GM12878 (cell line): ENCODE measurements around the gene UBE3D. TPM values are rescaled to one million over a fixed set of nuclear protein-coding genes. Genes with fewer than 3 reads are reported as not detected.

Source experiments
- ATAC-seq: fragments of 200-7000 bp; cut with Tn5 transposase; 3 replicates; pipeline ENCODE4 v1.9.1; 2020; ENCODE audit warnings: mild to moderate bottlenecking, moderate library complexity
- BruUV-seq: library from RNA; stranded (reverse); fragments of 400-500 nt; replicated peaks from 2 replicates; lab custom pipeline; 2021; lab: Mats Ljungman, UMichigan
- CTCF ChIA-PET: fragments of 300-600 bp; sonication (Branson Sonifier 250); formaldehyde crosslinking; extraction: SDS; loops from one replicate; lab custom pipeline; 2021; ENCODE audit warnings: inconsistent platforms; lab: Yijun Ruan, JAX
- POLR2A ChIA-PET: fragments of 350-600 bp; formaldehyde crosslinking; extraction: SDS; loops from one replicate; lab custom pipeline; 2021; ENCODE audit warnings: inconsistent platforms; lab: Charles Lee
- RAD21 ChIA-PET: fragments of 300-600 bp; sonication (Branson Sonifier 250); formaldehyde crosslinking; loops from one replicate; lab custom pipeline; 2023; ENCODE audit warnings: antibody characterized with exemption; ENCODE audit not compliant: unreplicated experiment; lab: Charles Lee
- SMC1A ChIA-PET: fragments of 300-600 bp; sonication (Branson Sonifier 250); formaldehyde crosslinking; loops from one replicate; lab custom pipeline; 2023; ENCODE audit not compliant: unreplicated experiment, uncharacterized antibody; lab: Charles Lee
- DNase-seq: peaks from one replicate; pipeline ENCODE4 v3.0.0-alpha.2; 2011; ENCODE audit warnings: low read depth, low spot score
- FAIRE-seq: peaks from 3 replicates; lab custom pipeline; 2011; peaks lifted over from hg19 to GRCh38; lab: Jason Lieb, UNC
- H2AFZ ChIP-seq: 2 replicates; pipeline ENCODE4 v1.6.0; 2011; ENCODE audit warnings: low read depth, low read length, control low read depth; ENCODE audit not compliant: control insufficient read depth
- H3K27ac ChIP-seq: 2 replicates; pipeline ENCODE4 v1.5.1; 2011; ENCODE audit warnings: control low read depth; ENCODE audit not compliant: control insufficient read depth, insufficient read depth
- H3K27me3 ChIP-seq, 2 experiments: replicated peaks in 1 of 2; 2 replicates each; pipeline versions ENCODE4 v1.6.0 to v1.6.1; 2011; ENCODE audit warnings: low read length in 1 of 2; ENCODE audit not compliant: control insufficient read depth in 2 of 2, insufficient read depth in 2 of 2
- H3K36me3 ChIP-seq, 2 experiments: 2 replicates each; pipeline ENCODE4 v1.5.1; 2011; ENCODE audit warnings: low read length in 1 of 2; ENCODE audit not compliant: control insufficient read depth in 2 of 2, insufficient read depth in 2 of 2
- H3K4me1 ChIP-seq: 2 replicates; pipeline ENCODE4 v1.6.1; 2011; ENCODE audit warnings: mild to moderate bottlenecking, low read length, moderate library complexity, mixed read lengths; ENCODE audit not compliant: control insufficient read depth, insufficient read depth
- H3K4me2 ChIP-seq: 2 replicates; pipeline ENCODE4 v1.6.0; 2011; ENCODE audit warnings: control low read depth; ENCODE audit not compliant: control insufficient read depth, insufficient read depth
- H3K4me3 ChIP-seq: fragments of 200-600 bp; sonication (generic); 2 replicates; pipeline ENCODE4 v1.5.1; 2016
- H3K79me2 ChIP-seq: 2 replicates; pipeline ENCODE4 v1.6.0; 2011; ENCODE audit warnings: low read length; ENCODE audit not compliant: control insufficient read depth, insufficient read depth
- H3K9ac ChIP-seq: 2 replicates; pipeline ENCODE4 v1.8.0; 2011; ENCODE audit warnings: low read length, control low read depth, mixed read lengths; ENCODE audit not compliant: control insufficient read depth, insufficient read depth
- H3K9me3 ChIP-seq: replicated peaks from 3 replicates; pipeline ENCODE4 v1.5.1; 2011; ENCODE audit warnings: mild to moderate bottlenecking, low read length; ENCODE audit not compliant: control insufficient read depth, insufficient read depth
- H4K20me1 ChIP-seq: 2 replicates; pipeline ENCODE4 v1.6.0; 2011; ENCODE audit not compliant: control insufficient read depth, insufficient read depth
- CBFB ChIP-seq: IDR thresholded peaks from 2 replicates; pipeline ENCODE4 v1.6.1; 2016; ENCODE audit warnings: antibody characterized with exemption, low read depth
- E2F8 ChIP-seq: fragments of 450-650 bp; IDR thresholded peaks from 2 replicates; pipeline ENCODE4 v1.6.1; 2018; ENCODE audit warnings: mild to moderate bottlenecking, low read depth, moderate library complexity; ENCODE audit not compliant: partially characterized antibody
- ETV6 ChIP-seq, 2 experiments: fragments of 450-650 bp in 1 of 2; IDR thresholded peaks in 1 of 2; conservative IDR thresholded peaks in 1 of 2; 2 replicates each; pipeline ENCODE4 v1.6.1; 2014; ENCODE audit warnings: antibody characterized with exemption in 1 of 2, borderline replicate concordance in 1 of 2, low read depth in 1 of 2, mild to moderate bottlenecking in 1 of 2, moderate library complexity in 1 of 2
- KDM1A ChIP-seq: fragments of 200-600 bp; sonication (generic); IDR thresholded peaks from 2 replicates; pipeline ENCODE4 v1.6.1; 2016; ENCODE audit warnings: borderline replicate concordance
- KLF5 ChIP-seq: fragments of 450-650 bp; IDR thresholded peaks from 2 replicates; pipeline ENCODE4 v1.6.1; 2014; ENCODE audit warnings: mild to moderate bottlenecking; ENCODE audit not compliant: partially characterized antibody
- MTA2 ChIP-seq: fragments of 450-650 bp; IDR thresholded peaks from 2 replicates; pipeline ENCODE4 v1.6.1; 2016; ENCODE audit warnings: low read depth, mild to moderate bottlenecking, moderate library complexity
- MYC ChIP-seq: IDR thresholded peaks from 2 replicates; pipeline ENCODE4 v1.6.1; 2011; ENCODE audit warnings: mild to moderate bottlenecking, low read length, moderate library complexity, inconsistent platforms; ENCODE audit not compliant: insufficient read depth, insufficient replicate concordance, insufficient read length, severe bottlenecking
- NBN ChIP-seq: fragments of 450-650 bp; IDR thresholded peaks from 2 replicates; pipeline ENCODE4 v1.6.1; 2016
- RCOR1 ChIP-seq: conservative IDR thresholded peaks from 2 replicates; pipeline ENCODE4 v1.6.1; 2012; ENCODE audit warnings: low read depth, low read length, improper control_type of control experiment
- RFX5 ChIP-seq: IDR thresholded peaks from 2 replicates; pipeline ENCODE4 v1.6.1; 2011; ENCODE audit warnings: low read depth, low read length, improper control_type of control experiment
- SMC3 ChIP-seq: IDR thresholded peaks from 2 replicates; pipeline ENCODE4 v1.6.1; 2011; ENCODE audit warnings: low read length, improper control_type of control experiment, borderline replicate concordance
- SP1 ChIP-seq: IDR thresholded peaks from one replicate; pipeline ENCODE4 v1.6.1; 2011; ENCODE audit warnings: low read depth, low read length
- SRF ChIP-seq, 2 experiments: IDR thresholded peaks; 2 replicates each; pipeline ENCODE4 v1.6.1; 2011; ENCODE audit warnings: low read depth in 2 of 2, low read length in 2 of 2, mild to moderate bottlenecking in 1 of 2, moderate library complexity in 1 of 2
- ZBTB40 ChIP-seq: fragments of 450-650 bp; IDR thresholded peaks from 2 replicates; pipeline ENCODE4 v1.6.1; 2016; ENCODE audit warnings: mild to moderate bottlenecking, moderate library complexity, borderline replicate concordance
- in situ Hi-C: fragments of 300-500 bp; cut with MboI; formaldehyde crosslinking; loops from 9 replicates; pipeline ENCODE4 v1.14.3; 2018; ENCODE audit warnings: mixed read lengths
- intact Hi-C: fragments of 100-400 bp; cut with micrococcal nuclease; formaldehyde crosslinking; loops from one replicate; pipeline ENCODE4 v1.14.2; 2022; ENCODE audit not compliant: unreplicated experiment
- polyA plus RNA-seq, 11 experiments: library from polyadenylated mRNA; depleted of rRNA in 4 of 11; unstranded in 6 of 11; stranded (reverse) in 5 of 11; fragments of >200 nt; fragmentation: Nextera tagmentation in 4 of 11; fragmentation: Illumina TruSeq in 1 of 11; extraction: Ambion mirVana in 4 of 11; extraction: Trizol in 1 of 11; gene quantifications; 1 replicate in 1 of 11; 2 replicates in 10 of 11; pipeline versions ENCODE4 v1.2.1 to v1.2.3, GENCODE V29; 2011 to 2016; ENCODE audit warnings: inconsistent platforms in 2 of 11, missing spikeins in 2 of 11, low read depth in 1 of 11
- total RNA-seq, 4 experiments: library from RNA; depleted of rRNA in 3 of 4; stranded (reverse); fragments of >200 nt in 3 of 4; fragmentation: Illumina TruSeq in 1 of 4; extraction: Trizol in 1 of 4; gene quantifications; 2 replicates each; pipeline versions ENCODE4 v1.2.1 to v1.2.3, GENCODE V29; 2013 to 2021

Gene UBE3D
- total and polyA plus RNA-seq, 10 of the 15 experiments (the other 5 are each of a cell fraction or from before 2014, with no cell fraction given): 4.3 to 9.0 (median 7.5) TPM

GRCh38 chr6:82863781-82864180 is 201.9 kb downstream of the UBE3D start:
- FAIRE-seq: no peak
- intact Hi-C loops: no loop called here
- CTCF ChIA-PET: no interaction called here
- TF ChIP-seq SP1 (no peak), ETV6 (conservative IDR thresholded peaks at IDR 0.05 in 1 of 2, IDR thresholded peaks at IDR 0.05 in 1 of 2; ENCODE audit: borderline replicate concordance in 1 of 2, low read depth in 1 of 2) (no peak), KDM1A (no peak), MYC (no peak), E2F8 (no peak), RCOR1 (no peak), MTA2 (no peak), NBN (no peak), CBFB (no peak), KLF5 (no peak), RFX5 (no peak), SMC3 (no peak), ZBTB40 (no peak), SRF (IDR thresholded peaks at IDR 0.05; ENCODE audit: low read depth in 2 of 2, low read length in 2 of 2) (no peak)
- ATAC-seq: no peak
- SMC1A ChIA-PET: no interaction called here
- Histone ChIP-seq H3K9me3 (no peaks in the 10 kb centered on the region), H3K4me1 (no peaks in the 10 kb centered on the region), H4K20me1 (no peaks in the 10 kb centered on the region), H3K4me3 (no peak overlapping the region), H3K27me3 (no peaks in the 10 kb centered on the region), H2AFZ (no peak overlapping the region), H3K9ac (no peak overlapping the region), H3K36me3 (no peaks in the 10 kb centered on the region), H3K27ac (no peak overlapping the region), H3K79me2 (no peaks in the 10 kb centered on the region), H3K4me2 (no peak overlapping the region)
- RAD21 ChIA-PET: no interaction called here
- no peak for DNase-seq
- in situ Hi-C loops: no loop called here
- BruUV-seq: no TSS peak
- POLR2A ChIA-PET: no interaction called here
